ENCODE data around the gene MALT1. TPM values are rescaled to one million over a fixed set of nuclear protein-coding genes. Genes with fewer than 3 reads are reported as not detected.

MALT1 gene
- total RNA-seq, 1 donor from 2014 or later, result 34.4 TPM

GRCh38 chr18:58653814-58654509 lies 17.3 kb upstream of the MALT1 start:
- ATAC-seq, result no peak

GRCh38 chr18:58654896-58655614 lies 16.2 kb upstream of the MALT1 start:
- ATAC-seq, result no peak

GRCh38 chr18:58657081-58657480 lies 14.2 kb upstream of the MALT1 start:
- no peak for ATAC-seq

- no peak for ATAC-seq
Measured at GRCh38 chr18:58657494-58657893, 13.8 kb upstream of the MALT1 start.

GRCh38 chr18:58659691-58660090 lies 11.6 kb upstream of the MALT1 start:
- ATAC-seq, result no peak

GRCh38 chr18:58660915-58661314 lies 10.3 kb upstream of the MALT1 start:
- ATAC-seq, result no peak

GRCh38 chr18:58661423-58661822 lies 9.8 kb upstream of the MALT1 start:
- ATAC-seq, result no peak

GRCh38 chr18:58662118-58662517 lies 9.1 kb upstream of the MALT1 start:
- no peak for ATAC-seq

GRCh38 chr18:58666176-58666575 lies 5.1 kb upstream of the MALT1 start:
- ATAC-seq, result no peak

- ATAC-seq, result no peak
Measured at GRCh38 chr18:58668211-58668610, 3.1 kb upstream of the MALT1 start.

- ATAC-seq, result peak; percentile 3
Measured at GRCh38 chr18:58668897-58669296, 2.4 kb upstream of the MALT1 start.

GRCh38 chr18:58669731-58670378 lies 1.4 kb upstream of the MALT1 start:
- peak; percentile 53 for ATAC-seq

GRCh38 chr18:58670404-58671110 lies 708 bp upstream of the MALT1 start:
- ATAC-seq, result no peak

GRCh38 chr18:58671632-58672564 lies 633 bp downstream of the MALT1 start:
- ATAC-seq, result peak; percentile 25

- no peak for ATAC-seq
Measured at GRCh38 chr18:58674159-58674558, 2.9 kb downstream of the MALT1 start.

GRCh38 chr18:58674863-58675472 lies 3.7 kb downstream of the MALT1 start:
- no peak for ATAC-seq

- no peak for ATAC-seq
Measured at GRCh38 chr18:58676270-58676669, 5.0 kb downstream of the MALT1 start.

GRCh38 chr18:58682429-58683069 lies 11.3 kb downstream of the MALT1 start:
- peak; percentile 78 for ATAC-seq

GRCh38 chr18:58687871-58688308 lies 16.6 kb downstream of the MALT1 start:
- no peak for ATAC-seq

GRCh38 chr18:58690259-58690658 lies 19.0 kb downstream of the MALT1 start:
- ATAC-seq, result no peak

- peak; percentile 82 for ATAC-seq
Measured at GRCh38 chr18:58691256-58691655, 20.0 kb downstream of the MALT1 start.
